HEK293T (cell line): ENCODE measurements around the gene ZNF804B.

Source experiments
- CTCF ChIA-PET: fragments of 350-600 bp; formaldehyde crosslinking; extraction: SDS; loops from one replicate; lab custom pipeline; 2021; ENCODE audit warnings: antibody characterized with exemption, inconsistent platforms; lab: Yijun Ruan, JAX
- POLR2A ChIA-PET: fragments of 350-600 bp; formaldehyde crosslinking; extraction: SDS; loops from one replicate; lab custom pipeline; 2020; ENCODE audit warnings: antibody characterized with exemption, inconsistent platforms; lab: Yijun Ruan, JAX
- DNase-seq: peaks from one replicate; pipeline ENCODE4 v3.0.0; 2012; ENCODE audit warnings: mixed read lengths; ENCODE audit errors: extremely low spot score
- ARNT ChIP-seq: fragments of 450-650 bp; IDR thresholded peaks from 2 replicates; pipeline ENCODE4 v1.6.1; 2017; ENCODE audit warnings: mild to moderate bottlenecking
- BHLHE40 ChIP-seq: fragments of 450-650 bp; IDR thresholded peaks from 2 replicates; pipeline ENCODE4 v1.6.1; 2016; ENCODE audit warnings: mild to moderate bottlenecking, moderate library complexity, borderline replicate concordance
- CTBP1 ChIP-seq: fragments of 450-650 bp; IDR thresholded peaks from 2 replicates; pipeline ENCODE4 v1.6.1; 2016; ENCODE audit warnings: borderline replicate concordance
- ELF4 ChIP-seq: fragments of 450-650 bp; IDR thresholded peaks from 2 replicates; pipeline ENCODE4 v1.6.1; 2017; ENCODE audit warnings: antibody characterized with exemption
- FOXA1 ChIP-seq: fragments of 450-650 bp; IDR thresholded peaks from 2 replicates; pipeline ENCODE4 v1.6.1; 2016; ENCODE audit warnings: mild to moderate bottlenecking
- FOXK2 ChIP-seq: fragments of 450-650 bp; IDR thresholded peaks from 2 replicates; pipeline ENCODE4 v1.6.1; 2016; ENCODE audit warnings: mild to moderate bottlenecking
- FOXM1 ChIP-seq: fragments of 450-650 bp; IDR thresholded peaks from 2 replicates; pipeline ENCODE4 v1.6.1; 2017; ENCODE audit warnings: mild to moderate bottlenecking, borderline replicate concordance
- HDGF ChIP-seq: fragments of 450-650 bp; IDR thresholded peaks from 2 replicates; pipeline ENCODE4 v1.6.1; 2017; ENCODE audit warnings: antibody characterized with exemption, borderline replicate concordance
- L3MBTL2 ChIP-seq: fragments of 450-650 bp; conservative IDR thresholded peaks from 2 replicates; pipeline ENCODE4 v1.6.1; 2016; ENCODE audit warnings: mild to moderate bottlenecking
- LEF1 ChIP-seq: fragments of 450-650 bp; IDR thresholded peaks from 2 replicates; pipeline ENCODE4 v1.6.1; 2017; ENCODE audit warnings: mild to moderate bottlenecking, borderline replicate concordance
- NFRKB ChIP-seq: fragments of 450-650 bp; IDR thresholded peaks from 2 replicates; pipeline ENCODE4 v1.6.1; 2016; ENCODE audit warnings: mild to moderate bottlenecking, moderate library complexity
- PKNOX1 ChIP-seq: fragments of 450-650 bp; IDR thresholded peaks from 2 replicates; pipeline ENCODE4 v1.6.1; 2016
- SP1 ChIP-seq: fragments of 450-650 bp; IDR thresholded peaks from 2 replicates; pipeline ENCODE4 v1.6.1; 2017
- SUZ12 ChIP-seq: fragments of 450-650 bp; IDR thresholded peaks from 2 replicates; pipeline ENCODE4 v1.6.1; 2016; ENCODE audit warnings: mild to moderate bottlenecking
- TARDBP ChIP-seq: fragments of 450-650 bp; IDR thresholded peaks from 2 replicates; pipeline ENCODE4 v1.6.1; 2016
- ZNF384 ChIP-seq: fragments of 450-650 bp; IDR thresholded peaks from 2 replicates; pipeline ENCODE4 v1.6.1; 2016

Gene ZNF804B

GRCh38 chr7:88851220-88851619, 91.7 kb downstream of the ZNF804B start:
- ChIA-PET CTCF (no interaction called here), POLR2A (no interaction called here)
- no peak for DNase-seq
- TF ChIP-seq FOXA1: no peak
- no peak for TF ChIP-seq L3MBTL2
- no peak for TF ChIP-seq ZNF384
- no peak for TF ChIP-seq BHLHE40
- no peak for TF ChIP-seq PKNOX1
- TF ChIP-seq ARNT: no peak
- TF ChIP-seq FOXK2: no peak
- no peak for TF ChIP-seq HDGF
- TF ChIP-seq NFRKB: no peak

- TF ChIP-seq NFRKB (no peak), L3MBTL2 (no peak), FOXA1 (no peak), FOXK2 (no peak), ZNF384 (no peak), FOXM1 (no peak), SUZ12 (no peak), TARDBP (no peak)
- CTCF ChIA-PET: no interaction called here
- POLR2A ChIA-PET: no interaction called here
- no peak for DNase-seq
Observed at GRCh38 chr7:88859288-88859687, 99.8 kb downstream of the ZNF804B start.

- no peak for DNase-seq
- TF ChIP-seq CTBP1 (no peak), SP1 (no peak), FOXA1 (no peak), ELF4 (no peak), FOXK2 (no peak), TARDBP (no peak), BHLHE40 (no peak), FOXM1 (no peak), ZNF384 (no peak), PKNOX1 (no peak), LEF1 (no peak), NFRKB (no peak), L3MBTL2 (no peak), SUZ12 (no peak), ARNT (no peak), HDGF (no peak)
- POLR2A ChIA-PET: no interaction called here
- CTCF ChIA-PET: no interaction called here
Observed at GRCh38 chr7:88866265-88866863, 106.9 kb downstream of the ZNF804B start.

GRCh38 chr7:88867158-88867557, 107.7 kb downstream of the ZNF804B start:
- DNase-seq: no peak
- TF ChIP-seq CTBP1 (no peak), ELF4 (no peak), FOXM1 (no peak), NFRKB (no peak), HDGF (no peak), FOXK2 (no peak), SP1 (no peak), LEF1 (no peak), BHLHE40 (no peak), FOXA1 (no peak), L3MBTL2 (no peak), PKNOX1 (no peak), SUZ12 (no peak), ARNT (no peak)
- ChIA-PET POLR2A (no interaction called here), CTCF (no interaction called here)

GRCh38 chr7:88868456-88868855, 109.0 kb downstream of the ZNF804B start:
- POLR2A ChIA-PET: no interaction called here
- no peak for DNase-seq
- CTCF ChIA-PET: interaction anchor here (0.7 kb wide), 1 partner anchor 58 kb away, joined by 9 read pairs; no protein-coding TSS in a partner anchor
- TF ChIP-seq SP1 (no peak), ZNF384 (no peak), ARNT (no peak), TARDBP (no peak), NFRKB (no peak), SUZ12 (no peak), ELF4 (no peak), FOXA1 (no peak), L3MBTL2 (no peak), LEF1 (no peak), HDGF (no peak), BHLHE40 (no peak), CTBP1 (no peak)

GRCh38 chr7:88881136-88881535, 121.6 kb downstream of the ZNF804B start:
- ChIA-PET CTCF (no interaction called here), POLR2A (no interaction called here)
- no peak for DNase-seq
- TF ChIP-seq FOXA1: no peak
- TF ChIP-seq ELF4: no peak
- TF ChIP-seq NFRKB: no peak
- TF ChIP-seq FOXM1: no peak
- no peak for TF ChIP-seq CTBP1
- no peak for TF ChIP-seq HDGF
